GM11168 (cell line): ENCODE data around the gene AASDH.

Source experiments
- in situ Hi-C: fragments of 300-500 bp; cut with MboI; formaldehyde crosslinking; loops from one replicate; pipeline ENCODE4 v1.12.0; 2022; ENCODE audit warnings: low sequenced_read_pairs; ENCODE audit not compliant: unreplicated experiment

AASDH gene

GRCh38 chr4:56387023-56388001 is at the start of gene AASDH:
TSS of gene AASDH (minus strand) at chr4:56387491. CDS start at chr4:56384299, 3,192 bp downstream.
- in situ Hi-C loops = no loop called here

DNA sequence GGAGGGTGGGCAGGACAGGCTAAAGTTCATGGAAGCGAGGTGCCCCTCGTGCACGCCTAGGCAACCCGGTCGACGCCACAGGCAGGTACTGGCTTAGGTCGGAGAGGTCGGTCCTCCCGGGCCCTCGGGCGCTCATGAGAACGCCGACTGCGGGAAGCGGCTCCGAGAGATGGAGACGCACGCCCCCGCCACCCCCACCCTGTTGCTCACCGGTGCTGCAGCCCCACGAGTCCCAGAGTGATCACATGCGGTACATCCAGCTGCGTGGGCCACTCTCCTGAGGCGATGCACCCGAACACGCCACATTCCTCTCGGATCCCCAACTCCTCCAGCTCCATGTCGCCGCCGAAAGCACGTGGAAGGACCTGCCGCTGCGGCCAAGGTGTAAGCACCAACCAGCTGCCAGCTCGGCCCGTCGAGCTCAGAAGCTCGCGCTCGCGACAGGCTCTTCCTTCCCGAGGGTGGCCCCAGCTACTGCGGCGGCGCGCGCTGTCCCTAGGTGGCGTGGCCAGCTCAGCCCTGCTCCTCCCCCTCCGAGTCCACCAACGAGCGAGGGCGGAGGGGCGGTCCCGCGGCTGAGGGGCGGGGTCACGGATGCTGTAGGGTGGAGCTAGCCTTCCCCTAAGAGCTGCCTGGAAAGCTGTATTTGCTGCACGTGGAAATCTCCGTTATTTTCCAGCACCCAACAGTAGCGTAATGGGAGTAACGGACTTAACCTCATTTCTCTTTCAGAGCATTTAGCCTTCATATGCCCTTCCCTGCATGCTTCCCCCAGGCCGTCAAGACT is 48.0 kb upstream of the AASDH start, which contains the start of gene PPAT:
Gene PPAT, minus strand, starts transcription at position 476 of the 787 bp plus-strand sequence. Its CDS starts 138 bp downstream, at position 338.
- in situ Hi-C loops = no loop called here

GRCh38 chr4:56434599-56435139 is 47.4 kb upstream of the AASDH start:
- in situ Hi-C loops = no loop called here

DNA sequence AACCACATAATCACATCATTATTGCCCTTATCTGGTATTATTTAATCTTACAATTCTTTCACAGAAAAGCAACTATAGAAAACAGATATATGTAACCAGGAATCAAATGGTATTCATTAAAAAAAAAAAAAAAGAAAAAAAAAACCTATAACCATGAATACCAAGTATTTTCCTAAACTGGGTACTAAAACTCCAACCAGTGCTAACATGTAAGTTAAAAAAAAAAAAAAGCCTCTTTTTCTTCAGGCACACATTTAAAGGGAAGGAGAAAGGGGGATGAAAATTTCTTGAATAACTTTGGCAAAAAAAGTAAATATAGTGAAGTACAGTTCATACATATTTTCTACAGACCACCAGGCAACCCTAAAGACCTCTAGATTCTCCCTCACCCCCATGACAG is 46.0 kb upstream of the AASDH start:
- in situ Hi-C loops = no loop called here

- in situ Hi-C loops = no loop called here
Measured at GRCh38 chr4:56430203-56430602, 42.9 kb upstream of the AASDH start.

- in situ Hi-C loops = no loop called here
Measured at GRCh38 chr4:56427179-56427578, 39.9 kb upstream of the AASDH start.

- in situ Hi-C loops = no loop called here
Measured at GRCh38 chr4:56426273-56426672, 39.0 kb upstream of the AASDH start.

GRCh38 chr4:56425518-56425917 is 38.2 kb upstream of the AASDH start:
- in situ Hi-C loops = no loop called here

DNA sequence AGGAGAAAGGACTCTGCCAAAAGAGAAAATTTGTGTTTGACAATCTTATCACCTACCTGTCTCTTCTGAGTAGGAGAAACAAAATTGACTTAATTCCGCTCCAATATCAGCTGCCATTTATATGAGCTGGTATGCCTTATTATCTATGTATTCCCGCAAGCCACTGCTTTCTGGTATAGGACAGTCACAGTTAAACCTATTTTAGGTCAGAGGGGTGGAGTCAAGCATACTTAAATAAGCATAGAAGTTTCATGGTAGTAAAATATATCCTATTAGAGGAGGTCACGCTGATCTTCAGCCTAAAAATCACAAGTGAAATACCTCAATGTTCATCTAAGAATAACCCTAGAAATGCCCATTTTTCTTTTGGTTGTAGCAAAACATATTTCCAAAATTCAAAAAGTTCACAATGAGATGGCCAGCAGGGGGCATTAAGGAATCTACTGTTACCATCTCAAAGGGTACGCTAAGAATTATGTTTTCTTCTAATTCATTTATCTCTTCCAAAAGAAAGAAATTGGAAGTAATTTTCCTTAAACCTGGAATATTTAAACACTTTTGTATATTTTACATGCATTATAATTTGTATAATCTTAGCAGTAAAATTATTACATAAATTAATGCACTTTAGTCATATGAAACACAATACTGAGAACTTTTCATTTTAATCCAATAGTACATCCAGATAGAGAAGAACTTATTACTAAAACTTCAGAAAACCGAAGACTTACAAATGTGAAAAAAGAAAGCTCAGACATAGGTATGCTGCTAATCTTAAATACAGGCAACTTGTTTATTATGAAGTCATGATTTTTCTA is 37.6 kb upstream of the AASDH start:
- in situ Hi-C loops = no loop called here

- in situ Hi-C loops = no loop called here
Measured at GRCh38 chr4:56424176-56424575, 36.9 kb upstream of the AASDH start.

- in situ Hi-C loops = no loop called here
Measured at GRCh38 chr4:56417396-56417795, 30.1 kb upstream of the AASDH start.

GRCh38 chr4:56416349-56416748 is 29.1 kb upstream of the AASDH start:
- in situ Hi-C loops = no loop called here

DNA sequence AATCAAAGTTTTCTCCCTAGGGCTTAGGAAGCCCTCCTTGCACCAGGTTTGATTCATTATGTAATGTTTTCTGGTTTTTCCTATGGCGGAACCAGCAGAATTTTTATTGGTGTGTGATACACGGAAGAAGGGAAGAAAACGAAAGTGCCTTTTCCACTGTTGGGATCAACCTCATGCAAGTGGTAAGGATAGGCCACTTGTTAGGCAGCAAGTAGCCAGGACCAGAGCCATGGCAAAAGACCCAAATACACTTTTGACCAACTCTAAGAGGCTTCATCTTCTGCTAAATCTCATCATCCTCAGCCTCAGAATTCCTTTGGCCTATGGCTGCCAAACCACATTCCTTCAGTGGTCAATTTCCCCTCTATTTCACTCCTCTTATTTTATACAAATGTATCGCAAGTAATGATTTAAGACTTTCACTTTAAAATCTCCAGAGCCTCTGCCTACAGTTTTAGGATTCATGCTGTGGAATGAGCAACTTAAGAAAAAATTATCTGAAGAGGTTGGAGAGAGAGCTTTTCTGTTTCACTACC is 26.9 kb upstream of the AASDH start:
- in situ Hi-C loops = no loop called here

DNA sequence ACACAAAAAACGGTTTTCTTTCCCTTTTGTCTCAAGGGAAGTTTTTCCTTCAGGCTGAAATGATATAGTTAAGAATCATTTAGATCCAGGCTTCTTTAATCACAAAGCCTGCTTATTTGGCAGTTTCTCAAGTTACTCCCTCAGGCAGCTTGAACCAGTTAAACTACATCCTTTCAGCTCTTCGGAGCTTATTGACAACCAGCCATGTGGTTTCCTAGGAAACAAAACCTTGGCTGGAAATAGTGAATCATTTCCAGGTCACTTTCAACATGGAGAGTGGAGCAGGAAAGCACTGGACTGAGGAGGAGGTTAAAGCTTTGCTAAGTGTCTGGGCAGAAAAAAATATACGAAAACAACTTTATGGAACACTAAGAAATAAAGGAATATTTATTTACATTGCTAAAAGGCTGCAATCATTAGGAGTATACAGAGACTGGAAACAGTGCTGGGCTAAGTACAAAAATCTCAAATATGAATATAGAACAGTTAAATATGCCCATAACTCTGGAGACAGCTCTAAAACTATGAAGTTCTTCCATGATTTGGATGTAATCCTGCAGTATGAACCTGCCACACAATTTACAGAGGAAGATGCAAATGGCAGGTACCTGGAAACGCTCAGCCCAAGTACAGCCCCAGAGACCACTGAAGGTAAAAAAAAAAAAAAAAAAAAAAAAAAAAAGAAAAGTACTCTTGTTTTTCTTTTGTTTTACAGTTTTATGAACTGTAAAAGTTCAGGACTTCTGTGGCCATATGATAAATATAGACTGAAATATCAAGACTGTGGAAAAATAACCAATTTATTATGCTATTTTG is 23.2 kb upstream of the AASDH start:
- in situ Hi-C loops = no loop called here

DNA sequence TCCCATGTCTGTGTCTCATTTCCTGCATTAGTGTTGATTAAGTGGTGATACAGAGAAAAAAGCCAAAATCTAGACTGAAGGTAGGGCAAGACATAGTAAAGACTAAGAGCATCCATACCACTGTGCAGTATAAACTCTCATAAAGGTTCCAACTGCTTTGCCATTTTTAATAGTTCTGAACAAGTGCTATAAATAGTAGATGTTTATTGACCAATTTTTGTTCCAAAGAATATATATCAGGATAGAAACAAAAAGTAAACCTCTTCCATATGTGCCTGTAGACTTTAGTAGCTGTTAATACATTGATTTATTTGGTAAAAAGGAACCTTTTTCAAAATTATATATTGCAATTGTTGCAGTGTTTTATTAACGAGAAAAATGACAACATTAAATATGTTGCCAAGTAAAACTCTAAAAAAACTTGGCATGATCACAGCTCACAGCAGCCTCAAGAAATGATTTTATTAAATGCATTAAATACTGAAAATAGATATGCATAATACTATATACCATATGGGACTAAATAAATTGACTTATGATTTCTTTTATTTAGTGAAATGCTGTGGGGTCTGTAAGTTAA is 22.3 kb upstream of the AASDH start:
- in situ Hi-C loops = no loop called here

- in situ Hi-C loops = no loop called here
Measured at GRCh38 chr4:56408978-56409377, 21.7 kb upstream of the AASDH start.

GRCh38 chr4:56406151-56406550 is 18.9 kb upstream of the AASDH start:
- in situ Hi-C loops = no loop called here

GRCh38 chr4:56405016-56405415 is 17.7 kb upstream of the AASDH start:
- in situ Hi-C loops = no loop called here

GRCh38 chr4:56400560-56400959 is 13.3 kb upstream of the AASDH start:
- in situ Hi-C loops = no loop called here
